Measurements from ENCODE around the gene PGGHG.
A peak's percentile ranks its signal among the peaks of the same experiment; 100 is the strongest.
"Not testable (repeated sequence)": the region's sequence is repeated elsewhere in the genome, so short reads cannot be mapped to it uniquely, and the experiment has no call there.

PGGHG gene

DNA sequence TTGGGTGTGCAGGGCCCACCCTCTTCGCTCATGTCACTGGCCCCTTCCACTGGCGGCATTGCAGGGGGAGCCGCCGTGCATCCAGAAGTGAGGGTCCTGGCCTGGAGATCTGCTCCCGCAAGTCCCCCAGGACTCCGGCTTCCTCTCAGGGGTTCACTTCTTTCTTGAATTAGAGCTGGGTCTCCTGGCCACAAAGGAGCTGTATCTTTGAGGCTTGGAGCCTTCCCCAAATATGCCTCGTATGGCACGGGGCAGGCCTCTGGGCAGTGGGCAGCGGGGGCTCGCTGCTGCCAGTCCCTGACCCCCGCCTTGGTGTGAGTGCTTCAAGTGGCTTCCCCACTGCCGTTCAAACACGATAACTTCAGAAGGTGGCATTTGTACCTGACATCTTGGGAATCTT lies 39.1 kb downstream of the PGGHG start:
- Histone ChIP-seq H3K27ac (ENCODE audit: low read depth, low read length) (no peak overlapping the region), H2AFZ (ENCODE audit: low read length, unreplicated experiment) (no peak overlapping the region), H3K36me3 (ENCODE audit: insufficient read depth, low read length) (no peaks in the 10 kb centered on the region), H3K79me2 (ENCODE audit: control insufficient read depth, insufficient read depth, low read length, unreplicated experiment) (no peaks in the 10 kb centered on the region), H3K27me3 (ENCODE audit: insufficient read depth, low read length) (no peaks in the 10 kb centered on the region), H3K4me1 (ENCODE audit: control insufficient read depth, insufficient read depth, low read length, unreplicated experiment) (peaks cover 29% of the 10 kb centered on the region), H3K4me3 (ENCODE audit: low read depth, low read length) (no peak overlapping the region)

DNA sequence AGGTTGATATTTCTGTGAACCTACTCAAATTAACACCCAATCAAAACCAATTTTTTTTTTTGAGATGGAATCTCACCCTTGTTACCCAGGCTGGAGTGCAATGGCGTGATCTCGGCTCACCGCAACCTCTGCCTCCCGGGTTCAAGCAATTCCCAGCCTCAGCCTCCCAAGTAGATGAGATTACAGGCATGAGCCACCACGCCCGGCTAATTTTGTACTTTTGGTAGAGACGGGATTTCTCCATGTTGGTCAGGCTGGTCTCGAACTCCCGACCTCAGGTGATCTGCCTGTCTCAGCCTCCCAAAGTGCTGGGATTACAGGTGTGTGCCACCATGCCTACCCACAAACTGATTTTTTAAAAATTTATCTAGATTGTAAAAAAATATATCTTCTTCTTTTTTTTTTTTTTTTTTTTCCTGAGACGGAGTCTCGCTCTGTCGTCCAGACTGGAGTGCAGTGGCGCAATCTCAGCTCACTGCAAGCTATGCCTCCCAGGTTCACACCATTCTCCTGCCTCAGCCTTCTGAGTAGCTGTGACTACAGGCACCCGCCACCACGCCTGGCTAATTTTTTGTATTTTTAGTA lies 39.7 kb downstream of the PGGHG start:
- H3K36me3 ChIP-seq (ENCODE audit: insufficient read depth, low read length); H3K27me3 ChIP-seq (ENCODE audit: insufficient read depth, low read length); H3K4me3 ChIP-seq (ENCODE audit: low read depth, low read length); H3K27ac ChIP-seq (ENCODE audit: low read depth, low read length); H2AFZ ChIP-seq (ENCODE audit: low read length, unreplicated experiment); H3K79me2 ChIP-seq (ENCODE audit: control insufficient read depth, insufficient read depth, low read length, unreplicated experiment): not testable (repeated sequence)
- H3K4me1 ChIP-seq (ENCODE audit: control insufficient read depth, insufficient read depth, low read length, unreplicated experiment), result peaks cover 29% of the 10 kb centered on the region

DNA sequence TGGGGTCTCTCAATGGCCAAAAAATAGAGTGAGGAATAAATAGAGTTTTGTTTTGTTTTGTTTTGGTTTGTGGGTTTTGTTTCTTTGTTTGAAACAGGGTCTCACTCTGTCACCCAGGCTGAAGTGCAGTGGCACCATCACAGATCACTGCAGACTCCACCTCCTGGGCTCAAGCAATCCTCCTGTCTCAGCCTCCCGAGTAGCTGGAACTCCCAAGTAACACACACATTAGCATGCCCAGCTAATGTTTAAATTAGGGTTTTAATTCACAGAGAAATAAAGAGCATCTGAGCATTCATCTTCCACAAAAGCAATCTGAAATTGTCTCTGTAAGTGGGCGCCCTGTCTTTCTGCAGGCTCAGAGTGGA lies 40.9 kb downstream of the PGGHG start:
- Histone ChIP-seq H3K79me2 (ENCODE audit: control insufficient read depth, insufficient read depth, low read length, unreplicated experiment) (no peaks in the 10 kb centered on the region), H3K27me3 (ENCODE audit: insufficient read depth, low read length) (no peaks in the 10 kb centered on the region), H2AFZ (ENCODE audit: low read length, unreplicated experiment) (no peak overlapping the region), H3K4me1 (ENCODE audit: control insufficient read depth, insufficient read depth, low read length, unreplicated experiment) (peaks cover 21% of the 10 kb centered on the region), H3K36me3 (ENCODE audit: insufficient read depth, low read length) (no peaks in the 10 kb centered on the region), H3K4me3 (ENCODE audit: low read depth, low read length) (no peak overlapping the region), H3K27ac (ENCODE audit: low read depth, low read length) (no peak overlapping the region)

DNA sequence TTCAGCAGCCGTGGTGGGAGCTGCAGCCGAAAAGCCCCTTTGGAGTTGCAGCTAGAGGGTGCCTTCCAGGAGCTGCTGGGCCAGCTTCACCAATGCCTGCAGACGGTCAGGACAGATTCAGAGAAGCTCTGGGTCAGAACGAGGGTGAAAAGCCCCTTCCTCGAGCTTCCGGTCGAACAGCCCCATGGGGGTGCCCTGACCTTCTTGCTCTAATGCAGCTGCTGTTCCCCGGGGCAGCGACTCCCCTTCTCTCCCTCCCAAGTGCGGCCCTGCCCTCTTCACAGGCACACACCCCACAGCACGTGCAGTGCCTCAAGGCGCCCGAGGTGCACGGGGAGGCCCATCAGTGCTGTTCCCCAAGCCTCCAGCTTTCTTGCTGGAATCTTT lies 41.4 kb downstream of the PGGHG start:
- no peak overlapping the region for H3K27ac ChIP-seq (ENCODE audit: low read depth, low read length)
- no peak overlapping the region for H3K4me3 ChIP-seq (ENCODE audit: low read depth, low read length)
- no peaks in the 10 kb centered on the region for H3K27me3 ChIP-seq (ENCODE audit: insufficient read depth, low read length)
- H3K79me2 ChIP-seq (ENCODE audit: control insufficient read depth, insufficient read depth, low read length, unreplicated experiment), result no peaks in the 10 kb centered on the region
- no peak overlapping the region for H2AFZ ChIP-seq (ENCODE audit: low read length, unreplicated experiment)
- no peaks in the 10 kb centered on the region for H3K36me3 ChIP-seq (ENCODE audit: insufficient read depth, low read length)
- peaks cover 21% of the 10 kb centered on the region for H3K4me1 ChIP-seq (ENCODE audit: control insufficient read depth, insufficient read depth, low read length, unreplicated experiment)

DNA sequence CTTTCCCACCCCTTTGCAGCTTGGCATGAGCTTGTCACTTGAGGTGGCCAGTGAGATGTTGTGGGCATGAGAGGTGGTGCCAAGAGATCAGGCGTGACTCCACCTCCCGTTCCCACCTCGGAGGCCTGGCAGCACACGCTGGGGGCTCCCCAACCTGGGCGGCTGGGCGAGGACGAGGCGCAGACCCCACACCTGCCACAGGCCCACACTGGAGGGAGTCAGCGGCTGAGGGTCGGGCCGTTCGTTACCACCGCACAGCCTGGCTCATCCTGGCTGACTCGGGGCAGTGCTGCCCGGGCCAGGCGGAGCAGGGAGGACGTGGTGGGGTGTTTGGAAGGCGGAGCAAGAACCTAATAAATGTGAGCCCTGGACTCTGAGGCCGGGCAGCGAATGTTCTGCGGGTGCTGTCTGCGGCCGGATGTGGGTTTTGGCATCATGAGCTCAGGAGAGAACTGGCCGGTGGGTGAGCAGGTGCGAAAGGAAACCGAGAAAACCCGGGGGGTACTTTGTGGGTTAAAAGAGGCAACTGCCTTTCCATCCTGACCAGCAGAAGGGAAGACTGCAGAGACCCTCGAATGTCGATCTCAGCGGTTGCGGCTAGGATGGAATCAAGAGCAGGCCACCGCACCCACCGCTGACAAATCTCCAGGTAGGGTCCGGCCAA lies 41.9 kb downstream of the PGGHG start:
- Histone ChIP-seq H2AFZ (ENCODE audit: low read length, unreplicated experiment) (no peak overlapping the region), H3K4me3 (ENCODE audit: low read depth, low read length) (no peak overlapping the region), H3K27me3 (ENCODE audit: insufficient read depth, low read length) (no peaks in the 10 kb centered on the region), H3K36me3 (ENCODE audit: insufficient read depth, low read length) (no peaks in the 10 kb centered on the region), H3K4me1 (ENCODE audit: control insufficient read depth, insufficient read depth, low read length, unreplicated experiment) (peaks cover 23% of the 10 kb centered on the region), H3K27ac (ENCODE audit: low read depth, low read length) (no peak overlapping the region), H3K79me2 (ENCODE audit: control insufficient read depth, insufficient read depth, low read length, unreplicated experiment) (no peaks in the 10 kb centered on the region)

DNA sequence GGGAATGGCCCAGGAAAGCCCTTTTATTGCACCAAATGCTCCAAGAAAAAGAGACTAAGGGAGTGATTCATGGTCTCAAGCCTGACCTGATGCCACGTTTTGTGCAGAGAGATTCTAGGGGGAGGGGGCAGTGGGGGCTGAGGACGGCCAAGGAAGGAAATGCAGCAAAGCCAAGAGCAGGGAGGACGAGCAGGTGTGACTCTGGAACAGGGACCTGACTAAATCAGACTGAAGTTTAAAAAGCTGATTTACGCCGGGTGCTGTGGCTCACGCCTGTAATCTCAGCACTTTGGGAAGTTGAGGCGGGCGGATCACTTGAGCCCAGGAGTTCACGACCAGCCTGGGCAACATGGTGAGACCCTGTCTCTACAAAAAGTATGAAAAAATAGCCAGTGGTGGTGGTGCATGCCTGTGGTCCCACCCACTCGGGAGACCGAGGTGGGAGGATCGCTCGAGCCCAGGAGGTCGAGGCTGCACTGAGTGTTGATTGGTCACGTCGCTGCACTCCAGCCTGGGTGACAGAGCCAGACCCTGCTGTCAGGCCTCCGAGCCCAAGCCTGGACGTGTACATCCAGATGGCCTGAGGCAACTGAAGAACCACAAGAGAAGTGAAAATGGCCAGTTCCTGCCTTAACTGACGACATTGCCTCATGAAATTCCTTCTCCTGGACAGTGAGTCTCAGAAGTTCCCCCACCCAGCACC lies 42.6 kb downstream of the PGGHG start:
- Histone ChIP-seq H2AFZ (ENCODE audit: low read length, unreplicated experiment) (no peak overlapping the region), H3K79me2 (ENCODE audit: control insufficient read depth, insufficient read depth, low read length, unreplicated experiment) (no peaks in the 10 kb centered on the region), H3K4me1 (ENCODE audit: control insufficient read depth, insufficient read depth, low read length, unreplicated experiment) (peaks cover 19% of the 10 kb centered on the region), H3K27me3 (ENCODE audit: insufficient read depth, low read length) (no peaks in the 10 kb centered on the region), H3K36me3 (ENCODE audit: insufficient read depth, low read length) (no peaks in the 10 kb centered on the region), H3K4me3 (ENCODE audit: low read depth, low read length) (no peak overlapping the region), H3K27ac (ENCODE audit: low read depth, low read length) (no peak overlapping the region)

DNA sequence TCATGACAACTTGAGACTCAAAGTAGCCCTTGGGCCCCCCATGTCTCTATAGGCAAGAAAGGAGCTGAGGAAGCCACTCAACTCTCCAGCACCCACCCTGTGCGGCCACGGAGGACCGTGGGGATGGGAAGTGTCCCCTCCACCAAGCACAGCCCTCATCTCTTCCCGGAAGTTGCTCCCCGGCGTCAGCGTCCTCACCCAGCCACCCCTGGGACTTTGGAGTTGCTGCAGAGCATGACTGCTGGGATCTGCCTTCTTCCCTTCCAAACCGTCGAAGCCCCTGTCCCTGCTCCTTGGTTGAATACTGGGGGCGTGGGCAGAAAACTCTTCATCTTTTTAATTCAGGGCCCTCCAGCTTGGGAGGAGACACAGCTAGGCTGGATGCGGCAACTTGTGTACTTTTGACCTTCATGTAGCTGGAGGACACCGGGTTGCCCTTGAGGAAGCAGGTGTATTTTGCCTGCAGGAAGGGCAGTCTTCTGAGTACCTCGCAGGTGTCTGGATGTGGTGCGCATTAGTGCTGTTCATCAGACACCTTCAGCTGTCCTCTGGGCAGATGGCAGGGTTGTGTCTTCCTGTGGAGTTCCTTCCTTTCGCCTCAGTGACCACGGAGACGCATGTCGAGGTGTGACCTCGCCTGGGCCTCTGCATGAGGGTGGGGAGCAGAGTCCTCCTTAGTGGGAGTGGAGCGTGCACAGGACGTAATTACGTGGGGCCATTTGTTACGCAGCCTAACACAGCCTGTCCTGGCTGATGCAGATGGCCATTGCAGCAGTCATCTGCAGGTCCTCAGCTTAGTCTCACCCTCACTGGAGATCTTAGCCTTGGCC lies 43.9 kb downstream of the PGGHG start:
- peaks cover 8% of the 10 kb centered on the region for H3K4me1 ChIP-seq (ENCODE audit: control insufficient read depth, insufficient read depth, low read length, unreplicated experiment)
- no peak overlapping the region for H3K27ac ChIP-seq (ENCODE audit: low read depth, low read length)
- no peak overlapping the region for H3K4me3 ChIP-seq (ENCODE audit: low read depth, low read length)
- no peaks in the 10 kb centered on the region for H3K79me2 ChIP-seq (ENCODE audit: control insufficient read depth, insufficient read depth, low read length, unreplicated experiment)
- no peaks in the 10 kb centered on the region for H3K36me3 ChIP-seq (ENCODE audit: insufficient read depth, low read length)
- no peak overlapping the region for H2AFZ ChIP-seq (ENCODE audit: low read length, unreplicated experiment)
- no peaks in the 10 kb centered on the region for H3K27me3 ChIP-seq (ENCODE audit: insufficient read depth, low read length)

DNA sequence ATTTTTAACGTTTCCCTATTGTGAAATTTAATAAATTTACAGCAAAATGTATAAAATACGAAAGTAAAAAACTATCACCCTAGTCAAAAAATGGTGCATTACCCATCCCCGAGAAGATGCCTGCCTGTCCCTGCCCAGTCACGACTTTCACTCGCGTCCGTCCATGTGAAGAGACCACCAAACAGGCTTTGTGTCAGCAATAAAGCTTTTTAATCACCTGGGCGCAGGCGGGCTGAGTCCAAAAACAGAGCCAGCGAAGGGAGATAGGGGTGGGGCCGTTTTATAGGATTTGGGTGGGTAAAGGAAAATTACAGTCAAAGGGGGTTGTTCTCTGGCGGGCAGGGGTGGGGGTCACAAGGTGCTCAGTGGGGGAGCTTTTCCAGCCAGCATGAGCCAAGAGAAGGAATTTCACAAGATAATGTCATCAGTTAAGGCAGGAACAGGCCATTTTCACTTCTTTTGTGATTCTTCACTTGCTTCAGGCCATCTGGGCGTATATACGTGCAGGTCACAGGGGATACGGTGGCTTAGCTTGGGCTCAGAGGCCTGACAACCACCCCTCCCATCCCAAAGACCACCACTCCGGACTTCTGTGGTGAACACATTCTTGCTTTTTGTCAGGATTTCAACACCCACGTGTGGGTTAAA lies 44.8 kb downstream of the PGGHG start:
- H3K4me1 ChIP-seq (ENCODE audit: control insufficient read depth, insufficient read depth, low read length, unreplicated experiment); H3K4me3 ChIP-seq (ENCODE audit: low read depth, low read length); H3K79me2 ChIP-seq (ENCODE audit: control insufficient read depth, insufficient read depth, low read length, unreplicated experiment); H3K27me3 ChIP-seq (ENCODE audit: insufficient read depth, low read length); H3K27ac ChIP-seq (ENCODE audit: low read depth, low read length); H3K36me3 ChIP-seq (ENCODE audit: insufficient read depth, low read length): not testable (repeated sequence)
- peak overlapping the region; percentile 12 for H2AFZ ChIP-seq (ENCODE audit: low read length, unreplicated experiment)

DNA sequence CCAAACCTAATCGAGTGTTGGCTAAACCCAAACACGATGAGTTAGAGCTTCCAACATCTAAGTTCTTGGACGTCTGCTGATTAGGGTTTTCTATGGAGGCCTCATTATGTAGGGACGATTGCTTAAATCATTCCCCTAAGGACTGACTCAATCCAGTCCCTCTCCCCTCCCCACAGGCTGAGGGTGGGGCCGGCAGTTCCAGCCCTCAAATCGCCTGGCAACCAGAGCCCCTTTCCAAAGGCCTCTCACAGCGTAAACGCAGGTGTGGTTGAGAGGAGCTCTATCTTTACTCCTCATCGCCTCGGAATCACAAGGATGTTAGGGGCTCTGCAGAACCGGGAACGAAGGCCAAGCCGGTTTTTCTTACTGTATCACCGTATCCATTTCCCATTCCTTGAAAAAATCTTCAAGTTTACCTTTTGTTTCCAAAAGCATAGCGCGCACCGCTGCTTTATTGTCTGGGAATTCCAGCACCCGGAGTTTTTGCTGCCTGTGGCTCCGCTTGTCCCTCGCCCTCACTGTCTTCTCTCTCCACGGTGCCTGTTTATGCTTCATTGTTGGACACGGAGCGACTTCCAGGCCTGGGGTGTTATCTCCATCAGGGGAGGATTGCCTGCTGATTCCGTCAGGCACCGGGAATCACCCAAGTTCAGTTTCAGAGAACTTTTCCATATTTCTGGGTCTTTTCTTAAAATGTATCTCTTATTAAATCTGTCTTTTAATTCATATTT lies 45.5 kb downstream of the PGGHG start:
- no peaks in the 10 kb centered on the region for H3K36me3 ChIP-seq (ENCODE audit: insufficient read depth, low read length)
- H2AFZ ChIP-seq (ENCODE audit: low read length, unreplicated experiment), result peak overlapping the region; percentile 12
- H3K4me3 ChIP-seq (ENCODE audit: low read depth, low read length), result no peak overlapping the region
- H3K4me1 ChIP-seq (ENCODE audit: control insufficient read depth, insufficient read depth, low read length, unreplicated experiment), result peaks cover 8% of the 10 kb centered on the region
- no peaks in the 10 kb centered on the region for H3K27me3 ChIP-seq (ENCODE audit: insufficient read depth, low read length)
- no peaks in the 10 kb centered on the region for H3K79me2 ChIP-seq (ENCODE audit: control insufficient read depth, insufficient read depth, low read length, unreplicated experiment)
- no peak overlapping the region for H3K27ac ChIP-seq (ENCODE audit: low read depth, low read length)
